ENCODE data around the gene NEK1. TPM values are rescaled to one million over a fixed set of nuclear protein-coding genes. Genes with fewer than 3 reads are reported as not detected.

The NEK1 gene
- total and polyA plus RNA-seq, 8 donors = 2.1 to 8.3 (median 4.1) TPM

- no peak overlapping the region for H3K27ac ChIP-seq
- 62 to 81% methylated on average over 3 of the region's 3 CpGs for WGBS, 2 donors
- FAIRE-seq = peak; percentile 67
- no peak for ATAC-seq
- intact Hi-C loops (cut with DNase I) = no loop called here
- H3K4me3 ChIP-seq = no peak overlapping the region
- H3K9me3 ChIP-seq = no peaks in the 10 kb centered on the region
- no peaks in the 10 kb centered on the region for H3K4me1 ChIP-seq
- no peaks in the 10 kb centered on the region for H3K36me3 ChIP-seq
- DNase-seq = no peak
- no peak for TF ChIP-seq CTCF (IDR thresholded peaks at IDR 0.05)
- no peaks in the 10 kb centered on the region for H3K27me3 ChIP-seq
Measured at GRCh38 chr4:169400832-169401231, 211.6 kb downstream of the NEK1 start.

- no peak overlapping the region for H3K27ac ChIP-seq
- H3K36me3 ChIP-seq = no peaks in the 10 kb centered on the region
- DNase-seq (no peak), FAIRE-seq (peak; percentile 53), ATAC-seq (no peak)
- 94 to 97% methylated on average over 1 of the region's 1 CpG for WGBS, 2 donors
- no peaks in the 10 kb centered on the region for H3K27me3 ChIP-seq
- intact Hi-C loops (cut with DNase I) = no loop called here
- no peaks in the 10 kb centered on the region for H3K4me1 ChIP-seq
- no peak overlapping the region for H3K4me3 ChIP-seq
- H3K9me3 ChIP-seq = no peaks in the 10 kb centered on the region
- TF ChIP-seq CTCF (IDR thresholded peaks at IDR 0.05) = no peak
Measured at GRCh38 chr4:169399976-169400767, 212.2 kb downstream of the NEK1 start.

GRCh38 chr4:169398316-169398715 lies 214.1 kb downstream of the NEK1 start:
- TF ChIP-seq CTCF (IDR thresholded peaks at IDR 0.05) = no peak
- Histone ChIP-seq H3K27ac (peak overlapping the region in 1 of 4 donors; percentile 10), H3K9me3 (no peaks in the 10 kb centered on the region), H3K36me3 (no peaks in the 10 kb centered on the region), H3K4me1 (no peaks in the 10 kb centered on the region), H3K27me3 (no peaks in the 10 kb centered on the region), H3K4me3 (no peak overlapping the region)
- DNase-seq = no peak
- no peak for FAIRE-seq
- intact Hi-C loops (cut with DNase I) = no loop called here
- ATAC-seq = peak in 1 of 4 donors; percentile 66

- no peaks in the 10 kb centered on the region for H3K4me1 ChIP-seq
- H3K36me3 ChIP-seq = no peaks in the 10 kb centered on the region
- ATAC-seq (no peak), DNase-seq (no peak), FAIRE-seq (no peak)
- H3K27me3 ChIP-seq = no peaks in the 10 kb centered on the region
- intact Hi-C loops (cut with DNase I) = no loop called here
- 84 to 87% methylated on average over 2 of the region's 2 CpGs for WGBS, 2 donors
- H3K9me3 ChIP-seq = no peaks in the 10 kb centered on the region
- no peak overlapping the region for H3K4me3 ChIP-seq
- H3K27ac ChIP-seq = peak overlapping the region in 1 of 4 donors; percentile 10
- no peak for TF ChIP-seq CTCF (IDR thresholded peaks at IDR 0.05)
Measured at GRCh38 chr4:169397762-169398161, 214.6 kb downstream of the NEK1 start.

- Histone ChIP-seq H3K4me3 (no peak overlapping the region), H3K9me3 (no peaks in the 10 kb centered on the region), H3K27me3 (no peaks in the 10 kb centered on the region), H3K4me1 (no peaks in the 10 kb centered on the region), H3K36me3 (no peaks in the 10 kb centered on the region), H3K27ac (no peak overlapping the region)
- TF ChIP-seq CTCF (IDR thresholded peaks at IDR 0.05) = no peak
- intact Hi-C loops (cut with DNase I) = no loop called here
- WGBS, 2 donors = 71 to 82% methylated on average over 3 of the region's 3 CpGs
- no peak for FAIRE-seq
- no peak for DNase-seq
- no peak for ATAC-seq
Measured at GRCh38 chr4:169385376-169385775, 227.0 kb downstream of the NEK1 start.

Measured in pancreas (tissue), 10 donors.